HG02938 (cell line): ENCODE data around the gene ABLIM2.

Source experiments
- ATAC-seq: cut with Tn5 transposase; IDR thresholded peaks from one replicate; pipeline ENCODE4 v1.9.1; 2021; ENCODE audit warnings: mild to moderate bottlenecking, moderate library complexity; ENCODE audit not compliant: unreplicated experiment

Gene ABLIM2

DNA sequence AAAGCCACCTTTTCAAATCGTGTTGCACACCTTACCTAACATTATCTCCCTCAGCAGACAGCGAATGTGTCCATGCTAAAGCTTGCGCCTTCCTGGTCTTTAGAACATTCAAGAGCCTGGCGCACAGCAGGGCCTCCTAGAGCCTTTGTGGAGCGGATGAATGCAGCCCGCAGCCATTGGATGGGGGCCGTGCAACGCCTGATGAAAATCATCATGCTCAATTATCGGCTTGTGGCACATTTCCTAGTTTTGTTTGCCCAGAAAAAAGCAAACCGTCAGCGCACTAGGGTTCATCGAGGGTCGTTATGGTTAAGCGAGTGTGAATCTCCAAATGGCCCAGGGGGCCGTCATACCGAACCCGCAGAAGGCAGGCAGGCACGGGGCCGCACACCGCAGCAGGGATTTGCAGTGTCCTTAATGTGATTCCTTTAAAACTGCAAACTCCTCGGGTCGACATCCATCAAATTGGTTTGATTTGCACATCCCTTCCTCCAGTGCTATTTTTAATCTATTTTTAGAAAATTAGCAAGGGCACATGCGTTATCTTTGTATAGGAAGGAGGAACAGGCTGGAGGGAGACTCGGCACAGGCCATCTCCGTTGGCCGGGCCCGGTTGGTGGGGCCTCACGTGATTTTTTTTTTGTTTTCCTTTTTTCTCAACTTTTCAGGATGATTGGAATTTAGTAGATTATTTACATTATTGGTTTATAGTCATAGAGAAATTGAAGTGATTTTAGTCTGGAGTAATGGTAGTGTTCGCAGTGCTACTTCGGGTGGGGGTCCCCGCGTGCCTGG, 53.1 kb downstream of the ABLIM2 start:
- ATAC-seq = no peak

DNA sequence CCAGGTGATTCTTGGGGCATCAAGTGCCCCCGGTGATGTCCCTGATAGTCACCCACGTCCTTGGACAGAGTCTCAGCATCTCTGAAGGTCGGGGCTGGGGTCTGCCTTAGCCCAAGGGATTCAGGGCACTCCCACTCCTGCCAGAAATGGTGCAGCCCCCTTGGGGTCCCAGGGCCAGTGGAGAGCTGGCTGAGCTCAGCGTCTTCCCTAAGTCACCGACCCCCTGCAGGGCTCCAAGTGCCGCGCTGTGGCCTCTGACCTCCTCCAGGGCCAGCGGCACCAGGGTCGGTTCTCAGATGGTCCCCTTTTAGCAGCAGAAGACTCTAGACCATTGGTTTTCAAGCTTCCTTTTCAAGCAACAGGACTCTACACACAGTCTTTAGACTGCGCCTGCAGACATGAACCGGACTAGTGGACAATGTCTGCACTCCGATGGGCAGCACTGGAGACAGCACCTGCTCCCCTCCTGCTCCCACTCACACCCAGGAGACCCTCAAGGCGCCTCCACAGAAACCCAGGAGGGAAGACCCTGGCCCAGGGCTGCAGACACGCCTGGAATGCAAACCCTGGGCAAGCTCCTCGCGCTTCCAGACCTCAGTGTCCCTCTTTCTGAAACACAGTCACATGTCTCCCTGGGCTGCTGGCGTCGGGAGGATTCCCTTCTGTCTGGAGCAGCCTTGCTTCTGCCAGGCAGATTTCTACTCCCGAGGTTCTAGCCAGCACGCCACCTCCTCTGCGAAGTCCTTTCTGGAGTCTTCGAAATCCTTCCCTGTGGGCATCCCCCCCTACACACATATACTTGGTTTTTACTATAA, 53.9 kb downstream of the ABLIM2 start:
- ATAC-seq = no peak

DNA sequence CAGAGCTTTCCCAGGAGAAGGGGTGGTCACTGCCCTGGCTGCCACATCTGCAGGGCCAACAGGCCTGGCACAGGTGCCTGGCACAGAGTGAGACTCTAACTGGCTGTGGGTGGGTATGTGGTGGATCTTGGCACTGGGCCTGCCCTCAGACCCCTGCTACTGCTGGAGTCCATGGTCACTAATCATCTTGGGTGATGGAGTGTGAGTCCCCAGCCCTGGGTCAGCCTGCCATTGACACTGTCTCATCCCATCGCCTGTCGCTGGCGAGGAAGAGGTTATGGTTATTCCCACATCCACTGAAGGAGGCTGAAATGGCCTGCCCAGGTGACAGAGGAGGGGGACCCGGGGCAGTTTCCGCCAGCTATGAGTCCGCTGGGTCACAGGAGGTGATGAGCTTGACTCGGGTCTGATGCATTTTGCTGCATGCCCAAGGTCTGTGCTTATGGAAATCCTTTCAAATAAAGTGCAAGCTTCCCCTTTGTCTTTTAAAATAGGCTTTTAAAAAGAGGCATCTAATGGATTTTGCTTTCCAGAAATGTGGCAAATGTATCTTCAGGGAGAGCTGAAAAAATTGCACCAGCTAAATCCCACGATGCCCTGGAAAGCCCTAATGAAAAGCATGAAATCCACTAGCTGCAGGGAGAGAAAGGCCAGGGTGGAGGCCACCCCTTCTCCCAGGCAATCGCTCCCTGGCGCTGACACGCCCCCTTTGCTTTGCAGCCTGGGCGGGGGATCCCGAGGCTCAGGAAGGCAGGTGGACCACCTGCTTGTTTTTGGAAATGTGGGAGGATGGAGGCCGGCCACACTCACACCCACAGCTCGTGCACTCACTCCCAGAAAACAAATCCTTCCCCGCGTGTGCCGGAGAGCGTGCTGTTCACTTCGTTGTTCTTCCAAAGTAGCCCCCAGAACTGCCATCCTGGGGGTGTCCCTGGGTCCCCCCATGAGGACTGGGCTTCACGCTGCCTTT, 54.9 kb downstream of the ABLIM2 start:
- no peak for ATAC-seq

DNA sequence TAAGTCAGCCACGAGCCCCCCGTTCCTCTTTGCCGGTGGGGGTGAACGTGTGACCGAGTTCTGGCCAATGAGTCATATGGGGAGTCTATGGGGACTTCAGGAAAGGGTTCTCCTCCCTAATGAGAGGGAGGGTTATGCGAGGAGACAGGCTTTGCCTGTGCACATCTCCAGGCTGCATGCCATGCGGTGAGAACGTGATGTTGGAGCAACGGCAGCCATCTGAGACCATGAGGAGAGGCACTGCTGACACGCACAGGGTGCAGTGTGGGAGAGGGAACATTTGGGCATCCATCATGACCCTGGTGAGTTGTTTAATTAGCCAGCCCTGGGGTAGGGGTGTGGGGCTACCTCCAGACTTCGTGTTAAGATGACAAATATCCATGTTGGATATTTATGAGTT, 55.8 kb downstream of the ABLIM2 start:
- no peak for ATAC-seq

DNA sequence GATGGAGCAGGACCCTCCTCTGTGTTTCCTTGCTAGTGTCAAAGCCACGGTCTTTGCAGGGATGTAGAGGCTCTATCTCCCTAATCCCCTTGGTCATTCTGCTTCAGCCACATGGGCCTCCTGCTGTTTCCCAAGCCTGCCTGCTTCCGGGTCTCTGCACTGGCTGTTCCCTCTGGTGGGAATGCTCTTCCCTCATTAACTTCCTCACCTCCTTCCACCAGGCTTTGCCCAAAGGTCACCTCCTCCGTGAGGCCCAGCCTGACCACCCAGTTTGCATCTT, 56.6 kb downstream of the ABLIM2 start:
- ATAC-seq = no peak

DNA sequence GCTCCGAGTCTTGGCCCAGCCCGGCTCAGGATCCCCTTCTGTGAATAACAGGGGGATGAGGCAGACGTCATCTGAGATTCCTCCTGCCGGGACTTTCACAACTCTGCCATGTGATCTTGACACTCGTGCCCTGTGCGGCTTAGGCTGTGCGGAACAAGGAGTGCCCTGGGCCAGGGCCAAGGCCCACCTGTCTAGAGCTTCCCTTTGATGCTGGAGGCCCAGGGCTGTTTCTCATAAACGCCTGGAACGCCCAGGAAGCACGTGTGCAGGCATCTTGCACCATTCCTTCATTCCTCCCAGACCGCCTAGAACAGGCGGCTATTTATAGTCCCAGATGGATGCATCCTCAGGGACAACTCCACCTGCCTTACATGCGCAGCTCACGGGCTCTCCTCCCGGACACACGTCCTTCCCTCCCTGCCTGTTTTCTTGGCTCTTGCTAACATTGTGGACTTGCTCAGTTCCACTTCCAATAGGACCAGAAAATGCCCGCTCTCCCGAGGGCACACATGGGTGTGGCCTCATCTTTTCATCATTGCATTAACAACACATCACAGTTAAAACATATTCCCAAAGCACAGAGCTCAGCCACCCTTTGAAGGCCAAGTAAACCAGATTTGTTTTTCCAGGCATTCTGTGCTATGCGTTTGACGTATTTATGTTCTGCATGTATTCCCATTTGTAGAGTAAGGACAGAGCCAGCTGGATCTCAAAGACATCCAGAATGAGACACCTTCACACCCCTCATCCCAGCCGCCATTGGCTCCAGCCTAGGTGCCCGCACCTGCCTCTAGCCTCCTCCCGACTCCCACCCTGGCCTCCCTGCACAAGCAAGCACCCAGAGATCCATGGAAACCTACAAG, 57.2 kb downstream of the ABLIM2 start:
- no peak for ATAC-seq

DNA sequence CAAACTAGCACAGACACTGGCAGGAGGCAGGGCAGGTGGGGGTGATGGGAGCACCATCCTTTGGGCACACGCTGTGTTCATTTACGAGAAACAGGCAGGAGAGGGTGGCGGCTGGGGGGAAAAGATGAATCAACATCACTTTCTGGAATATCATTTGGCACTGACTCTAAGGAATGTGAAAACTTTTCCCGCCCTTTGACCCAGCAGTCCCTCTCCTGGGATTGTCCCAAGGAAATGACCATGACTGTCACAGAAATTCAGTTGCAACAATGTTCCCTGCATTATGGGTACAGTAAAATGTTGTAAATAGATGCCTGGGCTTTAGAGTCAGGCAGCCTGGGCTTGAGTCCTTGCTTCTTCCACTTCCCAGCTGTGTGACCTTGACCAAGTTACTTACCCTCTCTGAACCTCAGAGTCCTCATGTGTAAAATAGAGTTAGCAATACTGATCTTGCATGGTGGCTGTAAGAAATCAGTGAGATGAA, 58.6 kb downstream of the ABLIM2 start:
- no peak for ATAC-seq

DNA sequence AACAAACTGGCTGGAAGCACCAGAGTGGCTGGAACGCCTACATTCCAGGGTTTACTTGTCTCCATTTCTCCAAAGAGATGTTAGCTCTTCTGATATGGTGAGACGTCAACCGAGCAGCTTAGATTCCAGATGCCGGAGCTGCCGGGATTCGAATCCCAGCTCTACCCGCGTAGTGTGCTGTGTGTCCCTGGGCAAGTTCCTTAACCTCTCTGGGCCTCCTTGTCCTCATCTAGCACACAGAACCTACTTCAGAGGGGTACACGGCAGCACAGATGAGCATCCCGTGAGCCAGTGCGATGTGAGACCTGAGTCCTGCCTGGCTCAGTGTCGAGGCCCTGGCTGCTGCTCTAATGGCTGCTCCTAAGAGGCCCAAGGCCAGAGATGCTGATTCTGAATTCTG, 60.1 kb downstream of the ABLIM2 start:
- no peak for ATAC-seq

DNA sequence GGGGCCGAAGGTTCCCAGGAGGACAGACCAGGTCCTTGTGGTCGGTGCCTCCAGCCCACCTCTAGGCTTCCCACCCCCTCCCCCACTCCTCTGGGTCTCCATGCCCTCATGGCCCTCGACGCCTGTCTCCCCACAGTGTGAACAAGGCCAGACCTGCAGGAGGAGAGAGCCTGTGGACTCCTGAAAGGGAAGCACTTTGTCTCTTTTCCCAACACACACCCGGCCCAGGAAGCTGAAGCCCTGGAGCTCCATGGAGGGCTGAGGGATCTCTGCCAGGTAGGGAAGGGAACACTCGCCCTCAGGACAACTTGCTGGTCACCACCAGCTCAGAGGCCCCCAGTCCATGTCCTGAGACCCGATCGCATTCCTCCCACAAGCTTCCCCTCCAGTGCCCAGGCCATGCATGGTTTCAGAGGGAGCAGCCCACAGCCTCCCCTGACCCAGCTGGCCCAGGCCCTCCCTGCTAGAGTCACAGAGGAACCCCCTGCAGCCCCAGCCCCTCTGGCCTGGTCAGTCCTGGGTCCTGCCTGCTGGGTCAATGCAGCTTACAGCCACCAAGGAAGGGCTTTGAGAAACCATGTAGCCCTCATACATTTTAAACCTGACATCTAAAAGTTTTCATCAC, 60.8 kb downstream of the ABLIM2 start:
- ATAC-seq = no peak

DNA sequence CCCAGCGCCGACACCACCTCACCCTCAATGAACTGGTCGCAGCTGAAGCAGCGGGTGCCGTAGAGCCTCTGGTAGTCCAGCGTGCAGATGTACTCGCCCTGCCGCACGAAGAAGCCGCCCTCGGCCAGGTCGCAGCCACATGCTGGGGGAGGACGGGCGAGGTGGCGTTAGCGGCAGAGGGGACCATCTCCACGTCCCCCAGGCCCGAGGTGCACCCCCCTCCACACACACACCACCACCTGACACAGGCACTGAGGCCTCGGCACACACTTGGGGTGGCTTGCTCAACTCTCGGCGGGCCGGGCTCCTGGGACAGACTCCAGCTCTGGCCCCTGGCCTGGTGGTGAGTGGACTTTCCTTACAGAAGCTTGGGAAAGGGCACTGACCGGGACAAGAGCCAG, 61.5 kb downstream of the ABLIM2 start:
- ATAC-seq = no peak

DNA sequence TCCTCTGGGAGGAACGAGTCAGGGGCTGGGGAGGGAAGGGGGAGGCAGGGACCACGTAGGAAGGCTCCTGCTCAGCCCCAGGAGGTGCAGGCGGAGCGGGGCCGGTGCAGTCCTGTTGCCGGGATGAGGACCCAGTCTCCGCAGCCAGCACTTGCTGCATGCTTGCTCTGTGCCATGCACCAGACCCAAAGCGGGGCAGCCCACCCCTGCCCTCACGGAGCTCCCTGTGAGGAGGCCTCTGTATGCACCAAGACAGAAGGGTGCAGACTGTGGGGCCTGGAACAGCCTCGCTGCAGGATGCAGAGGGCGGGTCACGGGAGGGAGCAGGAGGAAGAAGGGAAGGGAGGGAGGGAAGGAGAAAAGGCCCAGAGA, 61.9 kb downstream of the ABLIM2 start:
- no peak for ATAC-seq

DNA sequence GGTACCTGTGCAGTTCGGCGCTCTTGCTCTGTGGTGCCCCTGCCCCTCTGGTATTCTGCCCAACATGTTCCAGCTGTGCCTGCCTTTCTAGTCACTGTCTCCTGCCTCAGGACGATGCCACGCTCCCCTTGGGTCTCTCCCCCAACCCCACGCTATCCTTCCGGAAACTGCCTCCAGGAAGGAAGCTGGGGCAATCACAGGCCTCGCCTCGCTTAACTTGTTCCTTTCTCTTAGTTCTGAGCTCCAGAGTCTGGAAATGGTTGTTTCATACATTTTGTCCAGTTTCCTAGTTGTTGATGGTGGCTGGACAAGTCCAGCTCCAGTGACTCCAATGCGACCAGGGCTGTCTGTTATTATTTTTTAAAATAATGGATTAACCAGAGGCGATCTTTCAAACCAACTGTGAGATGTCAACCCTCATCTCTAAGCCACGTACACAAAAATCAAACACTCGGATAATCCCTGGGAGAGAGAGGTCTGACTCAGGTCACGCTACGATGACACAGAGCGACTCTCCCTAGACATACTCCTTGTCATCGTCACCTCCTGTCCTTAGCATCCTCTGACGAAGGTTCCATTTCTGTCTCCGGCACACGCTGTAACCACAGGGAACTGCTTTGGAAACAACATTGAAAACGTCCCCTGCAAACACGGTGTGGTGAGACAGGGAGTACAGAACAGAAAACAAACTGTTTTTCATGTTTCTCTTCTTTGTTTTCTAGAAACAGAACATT, 62.5 kb downstream of the ABLIM2 start:
- ATAC-seq = no peak

DNA sequence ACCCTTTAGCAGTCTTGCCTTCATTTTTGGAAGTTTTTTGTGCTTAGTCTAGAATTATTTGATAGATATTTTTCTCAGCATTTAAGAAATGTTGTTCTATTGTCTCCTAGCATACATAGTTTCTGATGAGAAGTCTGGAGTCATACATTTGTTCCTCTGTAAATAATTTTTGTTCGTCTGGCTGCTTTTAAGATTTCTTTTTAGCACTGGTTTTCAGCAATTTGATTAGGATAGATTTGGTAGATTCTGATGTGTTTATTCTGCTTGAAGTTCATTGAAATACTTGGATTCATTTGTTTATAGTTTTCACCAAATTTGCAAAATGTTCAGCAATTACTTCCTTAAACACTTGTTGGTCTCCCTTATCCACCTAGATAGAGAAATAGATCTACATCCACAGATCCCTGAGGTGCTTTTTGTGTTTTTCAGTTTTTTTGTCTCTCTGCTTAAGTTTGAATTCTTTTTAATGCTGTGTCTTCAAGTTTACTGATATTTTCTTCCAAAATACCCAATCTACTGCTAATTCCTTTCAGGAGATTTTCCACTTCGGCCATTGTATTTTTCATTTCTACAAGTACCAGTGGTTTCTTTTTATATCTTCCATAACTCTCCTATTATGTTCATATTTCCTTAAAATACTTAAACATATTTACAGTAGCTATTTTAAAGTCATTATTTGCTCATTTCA, 64.9 kb downstream of the ABLIM2 start:
- no peak for ATAC-seq

DNA sequence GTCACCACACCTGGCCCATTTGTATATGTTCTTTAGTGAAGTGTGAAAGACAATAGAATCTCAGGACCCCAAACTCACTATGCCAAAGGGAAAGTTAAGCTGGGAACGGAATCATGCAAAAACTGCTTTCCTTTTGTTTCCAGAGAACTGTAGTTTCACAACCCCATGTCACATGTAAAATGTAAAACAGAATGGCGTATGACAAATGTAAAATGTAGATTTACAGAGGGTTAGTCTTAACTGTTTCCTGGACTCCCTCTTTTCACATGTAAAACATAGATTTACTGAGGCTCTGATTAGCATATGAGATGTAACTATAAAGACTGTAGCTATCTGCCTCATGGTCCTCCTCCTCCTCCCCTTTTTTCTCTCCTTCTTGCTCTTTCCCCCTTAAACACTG, 66.3 kb downstream of the ABLIM2 start:
- ATAC-seq = no peak

DNA sequence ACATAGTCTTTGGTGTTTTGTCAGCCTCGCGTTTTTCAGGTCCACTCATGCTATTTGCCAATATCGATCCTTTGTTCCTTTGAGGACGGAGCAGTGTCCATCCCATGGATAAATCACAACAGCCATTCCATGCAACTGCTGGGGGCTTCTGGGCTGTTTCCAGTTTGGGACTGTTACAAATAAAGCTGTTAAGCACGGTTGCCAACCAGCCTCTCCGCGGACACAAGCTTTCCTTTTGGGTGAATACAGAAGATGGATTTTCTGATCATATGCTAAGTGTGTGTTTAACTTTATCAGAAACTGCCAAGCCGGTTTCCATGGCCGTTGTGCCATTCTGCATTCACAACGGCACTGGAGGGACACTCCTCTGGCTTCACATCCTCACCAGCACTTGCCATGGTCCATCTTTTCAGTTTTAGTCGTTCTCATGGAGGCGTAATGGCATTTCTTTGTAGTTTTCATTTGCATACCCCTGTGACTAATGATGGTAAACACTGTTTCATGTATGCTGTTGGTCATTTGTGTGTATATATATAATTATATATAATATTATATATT, 67.8 kb downstream of the ABLIM2 start:
- ATAC-seq = no peak

DNA sequence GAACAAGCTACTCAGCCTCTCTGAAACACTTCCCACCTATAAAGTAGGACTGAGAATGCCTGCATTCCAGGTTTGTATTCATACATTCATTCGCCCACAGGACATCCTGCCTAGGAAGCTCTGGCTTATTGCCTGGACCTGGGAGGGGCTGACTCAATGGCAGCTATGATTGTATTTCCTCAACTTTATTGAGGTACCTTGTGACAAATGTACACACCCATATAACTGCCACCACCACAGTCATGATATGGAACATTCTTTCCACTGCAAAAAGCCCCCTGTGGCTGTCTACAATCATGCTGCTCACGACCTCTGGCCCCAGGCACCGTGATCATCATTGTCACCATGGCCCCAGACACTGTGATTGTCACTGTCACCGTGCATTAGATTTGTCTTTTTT, 68.3 kb downstream of the ABLIM2 start:
- no peak for ATAC-seq

DNA sequence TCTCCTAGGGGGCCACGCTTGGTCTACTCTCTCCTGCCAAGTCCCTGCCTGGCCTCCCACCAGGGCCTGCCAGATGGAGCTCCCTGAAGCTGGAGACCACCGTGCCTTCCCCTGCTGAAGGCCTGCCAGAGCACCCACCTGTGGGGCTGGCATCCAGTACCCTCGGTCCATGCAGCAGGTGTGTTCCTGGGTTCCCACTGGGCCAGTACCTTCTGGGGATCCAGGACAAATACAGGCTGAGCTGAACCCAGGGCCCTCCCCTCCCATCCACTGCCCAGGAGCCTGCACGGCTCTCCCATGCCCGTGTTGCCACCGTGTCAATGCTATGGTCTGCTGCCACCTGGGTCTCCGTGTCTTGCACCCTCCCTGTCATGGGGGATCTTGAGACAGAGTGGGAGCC, 68.8 kb downstream of the ABLIM2 start:
- no peak for ATAC-seq

DNA sequence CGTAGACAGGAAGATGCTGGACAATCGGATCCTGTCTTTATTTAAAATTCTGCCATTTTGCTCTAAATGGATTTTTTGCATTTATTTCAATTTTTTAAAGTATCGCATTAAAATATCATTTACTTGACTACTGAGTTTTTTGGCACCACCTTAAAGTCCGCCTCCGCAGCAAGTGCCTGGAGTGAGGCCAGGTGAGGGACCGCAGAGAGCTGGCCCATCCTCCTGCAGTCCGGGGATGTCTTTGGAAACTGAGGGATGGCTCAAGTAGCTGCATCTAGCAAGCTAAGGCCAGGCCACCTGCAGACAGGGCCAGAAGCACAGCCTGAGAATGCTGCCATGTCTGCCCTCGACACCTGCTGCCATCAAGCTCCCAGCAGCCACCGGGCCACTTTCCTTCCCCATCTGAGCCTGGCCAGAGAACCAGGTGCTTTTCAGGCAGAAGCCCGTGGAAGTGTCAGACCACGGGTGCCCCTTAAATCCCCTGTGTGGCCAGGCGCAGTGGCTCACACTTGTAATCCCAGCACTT, 69.6 kb downstream of the ABLIM2 start:
- ATAC-seq = no peak
